ENCODE measurements around the gene EIF3F. TPM values are rescaled to one million over a fixed set of nuclear protein-coding genes. Genes with fewer than 3 reads are reported as not detected.

The EIF3F gene
- total RNA-seq, 1 experiment from 2014 or later: 197 TPM

DNA sequence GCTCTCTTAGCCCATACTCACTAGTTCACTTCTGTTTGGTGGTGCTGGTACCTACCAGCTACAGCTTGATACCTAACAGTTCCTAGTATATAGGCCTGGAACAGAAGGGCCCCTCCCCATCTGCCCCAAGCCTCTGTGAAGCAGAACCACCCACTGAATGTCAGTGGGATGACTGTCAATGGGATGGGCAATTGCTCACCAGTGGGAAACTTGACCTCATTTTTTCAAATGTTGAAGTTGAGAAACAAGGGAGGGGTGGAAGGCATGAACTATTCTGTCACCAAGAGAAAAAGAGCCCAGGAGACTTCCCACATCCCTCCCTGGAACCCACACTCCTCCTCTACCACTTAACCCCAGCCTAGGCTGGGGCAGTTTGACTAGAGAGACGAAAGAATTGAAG, 21.8 kb upstream of the EIF3F start, which contains the start of gene NLRP10:
TSS of gene NLRP10 (minus strand) at position 62 of the 400 bp plus-strand sequence. CDS start 1,952 bp downstream, outside the sequence.
- no peak for DNase-seq
- no peak within 1 kb of the TSS for H3K27ac Mint-ChIP-seq (ENCODE audit: unreplicated experiment)
- CTCF ChIA-PET: no interaction called here
- peaks cover 23% of the 10 kb centered on the region for H3K27me3 Mint-ChIP-seq (ENCODE audit: unreplicated experiment)
- no peak within 1 kb of the TSS for H3K4me3 Mint-ChIP-seq (ENCODE audit: low read depth, unreplicated experiment)
- no TSS peak for BruUV-seq (replicated peaks)
- no peaks in the 10 kb centered on the region for H3K4me1 Mint-ChIP-seq (ENCODE audit: low read depth, unreplicated experiment)
- H3K36me3 Mint-ChIP-seq (ENCODE audit: insufficient read depth, unreplicated experiment): no peaks in the 10 kb centered on the region
- intact Hi-C loops (cut with micrococcal nuclease; ENCODE audit: unreplicated experiment): no loop called here
- TF ChIP-seq, protein P1, sequence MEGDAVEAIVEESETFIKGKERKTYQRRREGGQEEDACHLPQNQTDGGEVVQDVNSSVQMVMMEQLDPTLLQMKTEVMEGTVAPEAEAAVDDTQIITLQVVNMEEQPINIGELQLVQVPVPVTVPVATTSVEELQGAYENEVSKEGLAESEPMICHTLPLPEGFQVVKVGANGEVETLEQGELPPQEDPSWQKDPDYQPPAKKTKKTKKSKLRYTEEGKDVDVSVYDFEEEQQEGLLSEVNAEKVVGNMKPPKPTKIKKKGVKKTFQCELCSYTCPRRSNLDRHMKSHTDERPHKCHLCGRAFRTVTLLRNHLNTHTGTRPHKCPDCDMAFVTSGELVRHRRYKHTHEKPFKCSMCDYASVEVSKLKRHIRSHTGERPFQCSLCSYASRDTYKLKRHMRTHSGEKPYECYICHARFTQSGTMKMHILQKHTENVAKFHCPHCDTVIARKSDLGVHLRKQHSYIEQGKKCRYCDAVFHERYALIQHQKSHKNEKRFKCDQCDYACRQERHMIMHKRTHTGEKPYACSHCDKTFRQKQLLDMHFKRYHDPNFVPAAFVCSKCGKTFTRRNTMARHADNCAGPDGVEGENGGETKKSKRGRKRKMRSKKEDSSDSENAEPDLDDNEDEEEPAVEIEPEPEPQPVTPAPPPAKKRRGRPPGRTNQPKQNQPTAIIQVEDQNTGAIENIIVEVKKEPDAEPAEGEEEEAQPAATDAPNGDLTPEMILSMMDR (IDR thresholded peaks at IDR 0.05; ENCODE audit: unreplicated experiment): no peak
- H3K9me3 Mint-ChIP-seq (ENCODE audit: low read depth, unreplicated experiment): no peaks in the 10 kb centered on the region

DNA sequence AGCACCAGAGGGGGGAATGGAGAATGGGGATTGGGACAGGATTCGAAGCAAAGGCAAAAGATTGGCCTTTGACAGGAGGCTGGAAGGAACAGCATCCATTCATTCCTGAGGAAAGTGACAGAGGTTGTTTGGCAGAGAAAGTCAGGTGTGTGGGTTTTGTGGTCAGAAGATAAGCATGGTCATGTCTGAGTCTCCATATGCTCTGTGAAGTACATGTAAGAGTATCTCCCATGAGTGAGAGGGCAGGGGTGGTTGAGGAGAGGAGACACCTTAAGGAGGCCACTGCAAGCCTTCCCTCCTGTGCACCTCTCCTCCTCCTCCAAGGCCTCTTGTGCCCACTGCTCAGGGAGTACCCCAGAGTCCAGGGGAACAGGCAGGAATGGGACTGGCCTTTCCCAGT, 20.0 kb upstream of the EIF3F start:
- intact Hi-C loops (cut with micrococcal nuclease; ENCODE audit: unreplicated experiment): no loop called here
- no peak for DNase-seq
- Mint-ChIP-seq H3K27ac (ENCODE audit: unreplicated experiment) (no peak overlapping the region), H3K4me1 (ENCODE audit: low read depth, unreplicated experiment) (no peaks in the 10 kb centered on the region), H3K36me3 (ENCODE audit: insufficient read depth, unreplicated experiment) (no peaks in the 10 kb centered on the region), H3K27me3 (ENCODE audit: unreplicated experiment) (peaks cover 8% of the 10 kb centered on the region), H3K4me3 (ENCODE audit: low read depth, unreplicated experiment) (no peak overlapping the region), H3K9me3 (ENCODE audit: low read depth, unreplicated experiment) (no peaks in the 10 kb centered on the region)
- CTCF ChIA-PET: no interaction called here
- BruUV-seq (replicated peaks): no TSS peak
- TF ChIP-seq, protein P1 (IDR thresholded peaks at IDR 0.05; ENCODE audit: unreplicated experiment): no peak

DNA sequence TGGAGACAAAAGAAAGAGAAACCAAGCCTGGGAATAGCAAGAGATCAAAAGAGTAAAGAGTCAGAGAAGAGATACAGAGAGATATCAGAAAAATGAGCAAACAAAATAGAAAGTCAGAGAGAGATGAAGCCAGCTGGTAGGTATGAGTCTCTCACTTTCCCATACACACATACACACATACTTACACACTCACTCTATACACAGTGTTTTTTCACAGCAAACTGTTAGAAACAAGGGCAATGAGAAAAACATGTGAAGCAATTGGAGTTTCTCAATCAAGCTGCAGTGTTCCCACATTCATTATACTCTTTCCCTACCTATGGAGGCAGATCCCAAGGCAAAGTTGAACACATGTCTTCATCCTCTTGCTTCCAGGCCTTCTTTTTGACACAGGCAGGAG, 19.3 kb upstream of the EIF3F start:
- intact Hi-C loops (cut with micrococcal nuclease; ENCODE audit: unreplicated experiment): no loop called here
- no TSS peak for BruUV-seq (replicated peaks)
- Mint-ChIP-seq H3K9me3 (ENCODE audit: low read depth, unreplicated experiment) (no peaks in the 10 kb centered on the region), H3K27me3 (ENCODE audit: unreplicated experiment) (peaks cover 8% of the 10 kb centered on the region), H3K4me3 (ENCODE audit: low read depth, unreplicated experiment) (no peak overlapping the region), H3K4me1 (ENCODE audit: low read depth, unreplicated experiment) (no peaks in the 10 kb centered on the region), H3K36me3 (ENCODE audit: insufficient read depth, unreplicated experiment) (no peaks in the 10 kb centered on the region), H3K27ac (ENCODE audit: unreplicated experiment) (no peak overlapping the region)
- TF ChIP-seq, protein P1 (IDR thresholded peaks at IDR 0.05; ENCODE audit: unreplicated experiment): no peak
- no peak for DNase-seq
- CTCF ChIA-PET: no interaction called here

DNA sequence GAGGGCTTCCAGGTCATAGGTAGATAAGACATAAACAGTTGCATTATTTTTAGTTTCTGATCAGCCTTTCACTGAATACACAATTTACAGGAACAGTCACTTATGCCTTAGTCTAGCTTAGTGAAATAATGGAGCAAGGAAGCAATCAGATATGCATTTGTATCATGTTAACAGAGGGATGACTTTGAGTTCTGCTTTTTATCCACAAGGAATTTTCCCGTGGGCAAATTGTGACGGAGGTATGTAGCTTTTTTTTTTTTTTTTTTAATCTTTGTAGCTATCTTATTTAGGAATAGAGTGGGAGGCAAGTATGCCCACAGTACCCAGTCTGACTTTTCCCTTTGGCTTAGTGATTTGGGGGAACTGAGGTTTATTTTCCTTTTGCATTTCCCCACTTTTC, 18.5 kb upstream of the EIF3F start:
- H3K4me3 Mint-ChIP-seq (ENCODE audit: low read depth, unreplicated experiment): no peak overlapping the region
- no peak for DNase-seq
- no peaks in the 10 kb centered on the region for H3K36me3 Mint-ChIP-seq (ENCODE audit: insufficient read depth, unreplicated experiment)
- CTCF ChIA-PET: no interaction called here
- no peaks in the 10 kb centered on the region for H3K4me1 Mint-ChIP-seq (ENCODE audit: low read depth, unreplicated experiment)
- no peak overlapping the region for H3K27ac Mint-ChIP-seq (ENCODE audit: unreplicated experiment)
- BruUV-seq (replicated peaks): no TSS peak
- no peaks in the 10 kb centered on the region for H3K9me3 Mint-ChIP-seq (ENCODE audit: low read depth, unreplicated experiment)
- intact Hi-C loops (cut with micrococcal nuclease; ENCODE audit: unreplicated experiment): no loop called here
- peaks cover 8% of the 10 kb centered on the region for H3K27me3 Mint-ChIP-seq (ENCODE audit: unreplicated experiment)
- TF ChIP-seq, protein P1 (IDR thresholded peaks at IDR 0.05; ENCODE audit: unreplicated experiment): no peak
